KG1 (cell line): ENCODE results near the gene SPOCK1.

Experiments used
- DNase-seq: peaks from one replicate; lab custom pipeline; 2025; lab: John Stamatoyannopoulos, UW

SPOCK1 gene

GRCh38 chr5:137492331-137492730, 6.8 kb downstream of the SPOCK1 start:
- DNase-seq: no peak

- DNase-seq: no peak
Measured at GRCh38 chr5:137491121-137491520, 8.0 kb downstream of the SPOCK1 start.

- DNase-seq: no peak
Measured at GRCh38 chr5:137490591-137490990, 8.5 kb downstream of the SPOCK1 start.

GRCh38 chr5:137488974-137489373, 10.2 kb downstream of the SPOCK1 start:
- no peak for DNase-seq

GRCh38 chr5:137488516-137488915, 10.6 kb downstream of the SPOCK1 start:
- no peak for DNase-seq

GRCh38 chr5:137487600-137487999, 11.5 kb downstream of the SPOCK1 start:
- no peak for DNase-seq

- DNase-seq: no peak
Measured at GRCh38 chr5:137486707-137487106, 12.4 kb downstream of the SPOCK1 start.

- no peak for DNase-seq
Measured at GRCh38 chr5:137481596-137481995, 17.5 kb downstream of the SPOCK1 start.

- DNase-seq: no peak
Measured at GRCh38 chr5:137478043-137478442, 21.1 kb downstream of the SPOCK1 start.

- DNase-seq: no peak
Measured at GRCh38 chr5:137470921-137471220, 28.3 kb downstream of the SPOCK1 start.

GRCh38 chr5:137470111-137470920, 28.8 kb downstream of the SPOCK1 start:
- no peak for DNase-seq

GRCh38 chr5:137466889-137467288, 32.2 kb downstream of the SPOCK1 start:
- DNase-seq: no peak

GRCh38 chr5:137465930-137466329, 33.2 kb downstream of the SPOCK1 start:
- DNase-seq: no peak

GRCh38 chr5:137462816-137463520, 36.2 kb downstream of the SPOCK1 start:
- no peak for DNase-seq

- DNase-seq: no peak
Measured at GRCh38 chr5:137462265-137462590, 36.9 kb downstream of the SPOCK1 start.

- DNase-seq: no peak
Measured at GRCh38 chr5:137461391-137462264, 37.5 kb downstream of the SPOCK1 start.

- no peak for DNase-seq
Measured at GRCh38 chr5:137454671-137455070, 44.5 kb downstream of the SPOCK1 start.

- DNase-seq: no peak
Measured at GRCh38 chr5:137453483-137454080, 45.5 kb downstream of the SPOCK1 start.

- no peak for DNase-seq
Measured at GRCh38 chr5:137450759-137451158, 48.4 kb downstream of the SPOCK1 start.

GRCh38 chr5:137448868-137449267, 50.3 kb downstream of the SPOCK1 start:
- DNase-seq: no peak

GRCh38 chr5:137446615-137447014, 52.5 kb downstream of the SPOCK1 start:
- no peak for DNase-seq

GRCh38 chr5:137446151-137446550, 53.0 kb downstream of the SPOCK1 start:
- no peak for DNase-seq
